ENCODE data around the gene PMIS2. TPM values are rescaled to one million over a fixed set of nuclear protein-coding genes. Genes with fewer than 3 reads are reported as not detected.

The PMIS2 gene
- total RNA-seq, 2 experiments from 2014 or later = not detected

- Mint-ChIP-seq H3K27ac (no peak overlapping the region), H3K4me1 (ENCODE audit: low read depth) (peaks cover 8% of the 10 kb centered on the region), H3K9me3 (no peaks in the 10 kb centered on the region), H3K27me3 (peaks cover 46% of the 10 kb centered on the region), H3K36me3 (ENCODE audit: low read depth) (no peaks in the 10 kb centered on the region), H3K4me3 (no peak overlapping the region)
- DNase-seq = no peak
- intact Hi-C loops (cut with micrococcal nuclease) = no loop called here
- CTCF ChIA-PET = interaction anchor here (1.4 to 1.5 kb wide), 2 partner anchors 11 to 33 kb away, joined by 3 to 7 read pairs; no protein-coding TSS in a partner anchor
- POLR2A ChIA-PET = no interaction called here
- no peak for TF ChIP-seq CTCF (IDR thresholded peaks at IDR 0.05)
- ATAC-seq = no peak
These were observed 26.7 kb upstream of the PMIS2 start for GRCh38 chr19:35559281-35559659.

- peaks cover 8% of the 10 kb centered on the region for H3K4me1 Mint-ChIP-seq (ENCODE audit: low read depth)
- peaks cover 46% of the 10 kb centered on the region for H3K27me3 Mint-ChIP-seq
- H3K9me3 Mint-ChIP-seq = no peaks in the 10 kb centered on the region
- no peak for TF ChIP-seq CTCF (IDR thresholded peaks at IDR 0.05)
- no peak for ATAC-seq
- ChIA-PET CTCF (interaction anchor here (1.4 kb wide), 1 partner anchor 11 kb away, joined by 7 read pairs; no protein-coding TSS in a partner anchor), POLR2A (no interaction called here)
- no peak overlapping the region for H3K27ac Mint-ChIP-seq
- intact Hi-C loops (cut with micrococcal nuclease) = no loop called here
- no peak for DNase-seq
- H3K4me3 Mint-ChIP-seq = no peak overlapping the region
- no peaks in the 10 kb centered on the region for H3K36me3 Mint-ChIP-seq (ENCODE audit: low read depth)
These were observed 26.2 kb upstream of the PMIS2 start for GRCh38 chr19:35559781-35560180.

DNA sequence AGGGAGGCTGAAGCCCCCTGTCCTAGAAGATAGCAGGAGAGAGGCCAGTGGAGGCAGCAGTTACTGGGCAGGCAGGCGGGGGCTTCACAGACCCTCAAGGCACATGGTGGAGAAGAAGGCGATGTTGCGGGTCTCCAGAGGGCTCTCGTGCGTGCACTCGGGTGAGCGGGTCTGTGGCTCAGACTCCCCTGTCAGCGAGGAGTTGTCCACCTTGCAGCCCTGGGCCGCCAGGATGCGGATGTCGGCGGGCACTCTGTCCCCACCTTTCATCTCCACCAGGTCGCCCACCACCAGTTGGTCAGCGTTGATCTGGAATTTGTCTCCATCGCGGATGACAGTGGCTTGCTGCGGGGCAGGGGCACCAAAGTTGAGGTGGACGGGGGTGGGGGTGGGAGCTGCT lies 25.7 kb upstream of the PMIS2 start:
- ChIA-PET POLR2A (no interaction called here), CTCF (interaction anchor here (1.4 kb wide), 1 partner anchor 12 kb away, joined by 7 read pairs; no protein-coding TSS in a partner anchor)
- H3K4me3 Mint-ChIP-seq = no peak overlapping the region
- H3K36me3 Mint-ChIP-seq (ENCODE audit: low read depth) = no peaks in the 10 kb centered on the region
- H3K4me1 Mint-ChIP-seq (ENCODE audit: low read depth) = peaks cover 8% of the 10 kb centered on the region
- no peak overlapping the region for H3K27ac Mint-ChIP-seq
- H3K9me3 Mint-ChIP-seq = no peaks in the 10 kb centered on the region
- DNase-seq (no peak), ATAC-seq (no peak)
- no peak for TF ChIP-seq CTCF (IDR thresholded peaks at IDR 0.05)
- intact Hi-C loops (cut with micrococcal nuclease) = no loop called here
- peaks cover 47% of the 10 kb centered on the region for H3K27me3 Mint-ChIP-seq

- no peak for ATAC-seq
- Mint-ChIP-seq H3K27me3 (peaks cover 51% of the 10 kb centered on the region), H3K9me3 (no peaks in the 10 kb centered on the region), H3K27ac (no peak overlapping the region), H3K36me3 (ENCODE audit: low read depth) (no peaks in the 10 kb centered on the region), H3K4me3 (no peak overlapping the region), H3K4me1 (ENCODE audit: low read depth) (peaks cover 8% of the 10 kb centered on the region)
- POLR2A ChIA-PET = no interaction called here
- no peak for TF ChIP-seq CTCF (IDR thresholded peaks at IDR 0.05)
- intact Hi-C loops (cut with micrococcal nuclease) = no loop called here
- DNase-seq = no peak
- CTCF ChIA-PET = no interaction called here
These were observed 25.3 kb upstream of the PMIS2 start for GRCh38 chr19:35560677-35561076.

DNA sequence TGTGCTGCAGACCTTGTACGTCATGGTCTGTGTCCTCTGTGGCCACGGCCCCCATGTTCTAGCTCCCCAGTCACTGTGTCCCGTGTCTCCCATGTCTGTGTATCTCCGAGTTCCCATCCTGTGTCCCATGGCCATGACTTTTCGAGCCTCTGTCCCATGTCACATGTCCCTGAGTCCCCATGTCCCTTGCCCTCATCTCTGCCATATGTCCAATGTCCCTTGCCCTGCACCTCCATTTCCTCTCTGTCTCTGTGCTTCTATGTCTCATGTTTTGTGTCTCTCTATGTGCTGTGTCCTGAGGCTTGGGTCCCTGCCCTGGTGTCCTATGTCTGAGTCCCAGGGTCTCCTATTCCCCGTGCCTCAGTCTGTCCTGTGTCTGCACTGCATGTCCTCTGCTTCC lies 24.5 kb upstream of the PMIS2 start:
- intact Hi-C loops (cut with micrococcal nuclease) = no loop called here
- TF ChIP-seq CTCF (IDR thresholded peaks at IDR 0.05) = no peak
- Mint-ChIP-seq H3K27me3 (peaks cover 49% of the 10 kb centered on the region), H3K4me3 (no peak overlapping the region), H3K27ac (no peak overlapping the region), H3K9me3 (no peaks in the 10 kb centered on the region), H3K4me1 (ENCODE audit: low read depth) (peaks cover 8% of the 10 kb centered on the region), H3K36me3 (ENCODE audit: low read depth) (no peaks in the 10 kb centered on the region)
- POLR2A ChIA-PET = no interaction called here
- CTCF ChIA-PET = no interaction called here
- ATAC-seq = no peak
- no peak for DNase-seq

Measured in activated CD8-positive, alpha-beta T cell treated with anti-CD3 and anti-CD28 coated beads for 36 hours (primary cell).